ENCODE data around the gene DCBLD1.

The DCBLD1 gene

DNA sequence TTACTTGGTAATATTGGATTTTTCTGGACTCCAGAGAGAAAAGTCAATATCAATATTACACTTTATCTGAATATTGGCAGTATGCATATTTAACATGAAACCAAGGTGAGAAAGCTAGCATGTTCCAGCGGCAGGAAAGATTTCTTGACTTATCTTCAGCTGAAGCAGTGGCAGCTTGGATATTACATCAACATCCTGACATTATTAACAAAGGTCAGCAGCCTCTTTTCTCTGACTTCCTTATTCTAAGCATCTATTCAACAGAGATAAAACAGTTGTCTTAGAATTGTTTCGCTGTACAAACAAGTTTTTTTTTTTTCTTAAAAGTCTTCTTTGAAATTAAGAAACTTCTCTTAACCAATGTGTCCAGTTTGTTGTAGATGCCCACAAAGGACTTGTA, 11.8 kb downstream of the DCBLD1 start:
- Histone ChIP-seq H3K4me2 (ENCODE audit: low read depth, low read length, poor library complexity, severe bottlenecking) (no peak overlapping the region), H2AFZ (ENCODE audit: low read length) (peak overlapping the region; percentile 43)

GRCh38 chr6:117494694-117495318, 12.3 kb downstream of the DCBLD1 start:
- Histone ChIP-seq H3K36me3 (ENCODE audit: insufficient read depth, low read length) (no peaks in the 10 kb centered on the region), H3K4me2 (ENCODE audit: low read depth, low read length, poor library complexity, severe bottlenecking) (no peak overlapping the region), H3K27me3 (ENCODE audit: insufficient read depth, low read length, poor library complexity, severe bottlenecking) (no peaks in the 10 kb centered on the region), H3K4me3 (ENCODE audit: low read length, poor library complexity, severe bottlenecking) (no peak overlapping the region), H3K4me1 (ENCODE audit: insufficient read depth, low read length, poor library complexity, severe bottlenecking) (peaks cover 7% of the 10 kb centered on the region), H3K9ac (ENCODE audit: low read depth, low read length, poor library complexity, severe bottlenecking) (no peak overlapping the region), H3K9me3 (ENCODE audit: insufficient read depth, low read depth, low read length) (no peaks in the 10 kb centered on the region), H4K20me1 (ENCODE audit: insufficient read depth, low read length, poor library complexity, severe bottlenecking) (no peaks in the 10 kb centered on the region), H3K79me2 (ENCODE audit: insufficient read depth, low read length) (no peaks in the 10 kb centered on the region), H3F3A (ENCODE audit: low read depth) (no peaks in the 10 kb centered on the region), H2AFZ (ENCODE audit: low read length) (peak overlapping the region; percentile 43), H3K9me2 (replicated peaks; ENCODE audit: low read depth, low read length) (no peaks in the 10 kb centered on the region)
- no peak for TF ChIP-seq EZH2phosphoT487 (IDR thresholded peaks at IDR 0.05; ENCODE audit: borderline replicate concordance)
- TF ChIP-seq CTCF (conservative IDR thresholded peaks at IDR 0.05; ENCODE audit: low read length): no peak

More for the DNA sequence above, 11.8 kb downstream of the DCBLD1 start:
- Histone ChIP-seq H3K9me2 (replicated peaks; ENCODE audit: low read depth, low read length) (no peaks in the 10 kb centered on the region), H3F3A (ENCODE audit: low read depth) (no peaks in the 10 kb centered on the region), H3K9ac (ENCODE audit: low read depth, low read length, poor library complexity, severe bottlenecking) (no peak overlapping the region), H3K9me3 (ENCODE audit: insufficient read depth, low read depth, low read length) (no peaks in the 10 kb centered on the region), H3K27me3 (ENCODE audit: insufficient read depth, low read length, poor library complexity, severe bottlenecking) (no peaks in the 10 kb centered on the region), H4K20me1 (ENCODE audit: insufficient read depth, low read length, poor library complexity, severe bottlenecking) (no peaks in the 10 kb centered on the region), H3K36me3 (ENCODE audit: insufficient read depth, low read length) (no peaks in the 10 kb centered on the region), H3K79me2 (ENCODE audit: insufficient read depth, low read length) (no peaks in the 10 kb centered on the region), H3K4me3 (ENCODE audit: low read length, poor library complexity, severe bottlenecking) (no peak overlapping the region), H3K4me1 (ENCODE audit: insufficient read depth, low read length, poor library complexity, severe bottlenecking) (peaks cover 7% of the 10 kb centered on the region)
- no peak for TF ChIP-seq CTCF (conservative IDR thresholded peaks at IDR 0.05; ENCODE audit: low read length)
- no peak for TF ChIP-seq EZH2phosphoT487 (IDR thresholded peaks at IDR 0.05; ENCODE audit: borderline replicate concordance)

DNA sequence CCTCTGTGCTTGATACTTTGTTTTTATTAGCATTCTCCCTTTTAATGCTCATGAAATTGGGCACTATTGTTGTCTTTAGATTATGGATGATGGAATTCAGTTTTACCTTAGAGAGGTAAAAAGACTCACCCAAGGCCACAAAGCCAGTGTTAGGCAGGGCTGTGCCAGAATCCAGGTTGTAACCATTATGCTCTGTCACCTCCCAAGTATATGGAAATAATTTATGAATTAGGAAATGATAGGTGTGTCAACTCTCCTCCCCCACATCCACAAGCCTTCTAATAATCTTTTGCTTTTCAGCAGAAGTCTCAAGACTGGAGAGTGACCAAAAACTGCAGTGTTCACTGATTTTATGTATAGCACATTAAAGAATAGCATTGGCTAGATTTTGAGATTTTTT, 13.0 kb downstream of the DCBLD1 start:
- Histone ChIP-seq H3K4me2 (ENCODE audit: low read depth, low read length, poor library complexity, severe bottlenecking) (no peak overlapping the region), H3K4me1 (ENCODE audit: insufficient read depth, low read length, poor library complexity, severe bottlenecking) (peaks cover 7% of the 10 kb centered on the region), H3K27me3 (ENCODE audit: insufficient read depth, low read length, poor library complexity, severe bottlenecking) (no peaks in the 10 kb centered on the region)

More for the DNA sequence above, 13.0 kb downstream of the DCBLD1 start:
- Histone ChIP-seq H3K4me3 (ENCODE audit: low read length, poor library complexity, severe bottlenecking) (no peak overlapping the region), H4K20me1 (ENCODE audit: insufficient read depth, low read length, poor library complexity, severe bottlenecking) (no peaks in the 10 kb centered on the region), H3K79me2 (ENCODE audit: insufficient read depth, low read length) (no peaks in the 10 kb centered on the region), H3K9ac (ENCODE audit: low read depth, low read length, poor library complexity, severe bottlenecking) (no peak overlapping the region), H3K9me2 (replicated peaks; ENCODE audit: low read depth, low read length) (no peaks in the 10 kb centered on the region), H3K9me3 (ENCODE audit: insufficient read depth, low read depth, low read length) (no peaks in the 10 kb centered on the region), H3K36me3 (ENCODE audit: insufficient read depth, low read length) (no peaks in the 10 kb centered on the region), H2AFZ (ENCODE audit: low read length) (no peak overlapping the region), H3F3A (ENCODE audit: low read depth) (no peaks in the 10 kb centered on the region)
- TF ChIP-seq CTCF (conservative IDR thresholded peaks at IDR 0.05; ENCODE audit: low read length) (no peak), EZH2phosphoT487 (IDR thresholded peaks at IDR 0.05; ENCODE audit: borderline replicate concordance) (no peak)

Measured in Loucy (cell line).